HG03432 (cell line): ENCODE measurements around the gene SAPCD1.
A peak's percentile ranks its signal among the peaks of the same experiment; 100 is the strongest.

Source experiments
- ATAC-seq: cut with Tn5 transposase; IDR thresholded peaks from one replicate; pipeline ENCODE4 v1.9.1; 2021; ENCODE audit warnings: mild to moderate bottlenecking, moderate library complexity; ENCODE audit not compliant: unreplicated experiment

The SAPCD1 gene

GRCh38 chr6:31762356-31762755, at the start of gene SAPCD1:
Gene SAPCD1 (plus strand): TSS chr6:31762656. CDS start chr6:31763055, 399 bp downstream.
- ATAC-seq, result no peak

GRCh38 chr6:31713465-31713864, 49.0 kb upstream of the SAPCD1 start:
- ATAC-seq, result no peak

DNA sequence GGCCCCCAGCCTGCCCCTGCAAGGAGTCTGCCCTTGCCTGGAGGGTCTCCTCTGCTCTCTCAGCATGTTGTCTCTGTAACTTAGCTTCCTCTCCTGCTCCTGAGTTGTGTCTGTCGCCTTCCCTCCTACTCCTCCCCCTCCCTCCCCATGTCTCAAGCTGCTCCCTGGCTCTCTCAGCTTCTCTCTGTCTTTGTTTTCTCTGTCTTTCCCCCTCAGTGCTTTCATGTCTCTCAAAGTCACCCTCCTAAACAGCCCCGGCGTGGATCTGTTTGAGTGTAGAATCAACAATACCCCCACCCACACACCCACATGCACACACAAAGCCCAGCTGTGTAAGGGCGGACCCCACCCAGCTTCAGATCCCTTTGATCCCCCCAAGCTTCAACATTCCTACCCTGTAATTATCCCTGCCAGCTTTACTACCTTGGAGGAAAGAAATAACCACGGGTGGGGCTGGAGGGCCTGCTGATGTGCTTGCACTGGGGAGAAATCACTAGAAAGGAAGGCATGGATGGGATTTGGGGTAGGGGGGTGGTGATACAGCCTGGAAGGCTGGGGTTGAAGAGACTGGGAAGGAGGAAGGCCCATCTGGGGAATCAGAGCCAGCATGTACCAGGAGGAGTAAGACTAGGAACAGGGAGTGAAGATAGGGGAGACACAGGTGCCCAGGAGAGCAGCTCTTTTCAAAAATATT, 48.3 kb upstream of the SAPCD1 start:
- ATAC-seq, result no peak

DNA sequence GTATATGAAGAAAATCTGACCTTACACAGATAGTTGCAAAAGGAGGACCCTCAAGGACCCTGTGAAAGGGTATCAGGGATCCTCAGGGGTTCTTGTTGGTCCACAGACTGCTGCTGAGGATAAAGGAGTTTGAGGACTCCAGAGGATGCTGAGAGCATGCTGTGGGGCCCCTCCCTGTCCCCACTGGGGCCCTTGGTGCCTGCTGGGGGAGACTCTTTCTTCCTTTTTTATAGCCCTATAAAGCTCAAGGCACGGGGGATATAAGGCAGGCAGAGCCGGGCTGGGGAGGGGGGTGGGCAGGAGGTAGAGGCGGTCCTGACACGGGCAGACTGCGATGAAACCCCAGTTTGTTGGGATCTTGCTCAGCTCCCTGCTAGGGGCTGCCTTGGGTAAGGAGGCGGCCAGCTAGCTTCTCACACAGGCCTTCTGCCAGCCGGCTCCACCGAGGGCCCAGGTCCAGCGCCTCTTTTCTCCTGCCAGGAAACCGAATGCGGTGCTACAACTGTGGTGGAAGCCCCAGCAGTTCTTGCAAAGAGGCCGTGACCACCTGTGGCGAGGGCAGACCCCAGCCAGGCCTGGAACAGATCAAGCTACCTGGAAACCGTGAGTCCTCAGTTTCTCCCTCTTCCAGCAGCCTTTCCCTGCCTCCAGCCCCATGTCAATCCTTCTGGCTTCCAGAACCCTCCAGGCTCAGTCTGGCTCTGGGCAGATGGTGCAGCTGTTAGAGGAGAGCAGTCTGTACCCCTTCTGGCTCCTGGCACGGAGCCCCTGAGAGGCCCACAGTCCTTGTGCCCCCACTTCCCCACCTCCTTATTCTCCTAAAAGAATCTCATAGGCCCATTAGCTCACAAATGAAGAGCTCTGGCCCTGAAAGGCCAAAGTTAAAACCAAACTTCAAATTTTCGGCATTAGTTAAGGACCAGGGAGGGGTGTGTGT, 47.2 kb upstream of the SAPCD1 start, which contains the start of gene LY6G6D:
Gene LY6G6D, plus strand, starts transcription at position 327 of the 937 bp plus-strand sequence. Its CDS starts 8 bp downstream, at position 335.
- ATAC-seq, result no peak

DNA sequence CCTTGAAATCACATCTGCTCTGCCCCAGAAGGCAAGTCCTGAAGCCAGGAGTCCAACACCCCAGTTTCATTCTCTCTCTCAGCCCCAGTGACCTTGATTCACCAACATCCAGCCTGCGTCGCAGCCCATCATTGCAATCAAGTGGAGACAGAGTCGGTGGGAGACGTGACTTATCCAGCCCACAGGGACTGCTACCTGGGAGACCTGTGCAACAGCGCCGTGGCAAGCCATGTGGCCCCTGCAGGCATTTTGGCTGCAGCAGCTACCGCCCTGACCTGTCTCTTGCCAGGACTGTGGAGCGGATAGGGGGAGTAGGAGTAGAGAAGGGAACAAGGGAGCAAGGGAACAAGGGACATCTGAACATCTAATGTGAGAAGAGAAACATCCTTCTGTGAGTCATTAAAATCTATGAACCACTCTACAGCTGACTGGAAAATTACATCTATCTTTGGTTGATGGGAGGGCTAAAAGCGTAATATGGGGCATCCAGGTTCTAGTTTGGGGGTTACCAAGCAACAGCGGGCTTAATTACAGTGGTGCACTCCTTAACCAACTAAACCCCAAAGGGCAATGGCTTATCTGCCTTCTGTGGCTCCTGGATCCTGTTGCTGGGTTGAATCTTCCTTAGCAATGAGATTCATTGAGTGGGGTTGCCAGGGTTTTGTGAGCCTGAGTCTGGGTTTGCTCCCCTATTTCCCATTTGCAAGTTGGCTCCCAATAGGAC, 44.8 kb upstream of the SAPCD1 start:
- no peak for ATAC-seq

- no peak for ATAC-seq
Measured at GRCh38 chr6:31718265-31718664, 44.2 kb upstream of the SAPCD1 start.

DNA sequence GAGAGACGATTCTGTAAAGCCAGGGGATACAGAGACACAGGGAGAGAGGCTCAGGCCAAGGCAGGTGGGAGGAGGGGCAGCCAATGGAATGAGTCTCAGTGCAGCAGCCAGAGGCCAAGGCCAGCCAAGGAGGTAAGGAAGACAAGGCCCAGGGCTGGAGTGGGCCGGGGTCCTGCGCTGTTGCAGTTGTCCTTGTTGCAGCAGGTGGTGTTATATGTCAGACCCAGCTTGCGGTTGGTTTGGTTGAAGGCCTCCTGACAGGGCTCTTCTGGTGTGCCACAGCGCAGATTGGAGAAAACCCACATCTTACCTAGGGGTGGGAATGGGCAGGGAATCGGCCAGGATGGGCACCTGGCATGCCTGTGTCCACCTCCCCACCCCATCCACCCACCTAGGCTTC, 43.5 kb upstream of the SAPCD1 start:
- ATAC-seq, result no peak

DNA sequence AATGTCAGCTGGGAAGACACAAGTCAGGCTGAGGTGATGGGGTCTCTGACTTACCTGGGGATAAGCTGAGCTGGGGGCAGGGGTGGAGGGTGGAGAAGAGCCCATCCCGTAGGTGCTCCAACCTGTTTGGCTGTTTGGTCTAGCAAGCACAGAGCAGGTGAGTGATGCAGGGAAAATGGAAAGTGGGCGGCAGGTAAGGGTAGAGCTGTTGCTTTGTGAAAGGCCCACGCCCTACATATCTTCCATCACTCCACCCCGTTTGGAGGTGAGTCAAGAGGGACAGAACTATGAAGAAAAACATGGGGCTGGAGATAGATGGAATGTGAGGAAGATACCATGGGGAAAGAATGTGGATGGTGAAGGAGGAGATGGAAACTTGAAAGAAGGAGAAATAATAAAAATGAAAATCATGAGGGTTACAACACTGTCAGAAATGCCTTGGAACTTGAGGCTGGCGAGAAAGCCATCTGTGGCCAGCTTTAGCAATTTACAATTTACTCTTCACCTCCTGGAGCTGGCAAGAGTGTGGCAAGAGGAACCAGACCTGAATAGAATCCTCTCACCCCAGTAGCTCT, 42.2 kb upstream of the SAPCD1 start:
- ATAC-seq, result no peak

DNA sequence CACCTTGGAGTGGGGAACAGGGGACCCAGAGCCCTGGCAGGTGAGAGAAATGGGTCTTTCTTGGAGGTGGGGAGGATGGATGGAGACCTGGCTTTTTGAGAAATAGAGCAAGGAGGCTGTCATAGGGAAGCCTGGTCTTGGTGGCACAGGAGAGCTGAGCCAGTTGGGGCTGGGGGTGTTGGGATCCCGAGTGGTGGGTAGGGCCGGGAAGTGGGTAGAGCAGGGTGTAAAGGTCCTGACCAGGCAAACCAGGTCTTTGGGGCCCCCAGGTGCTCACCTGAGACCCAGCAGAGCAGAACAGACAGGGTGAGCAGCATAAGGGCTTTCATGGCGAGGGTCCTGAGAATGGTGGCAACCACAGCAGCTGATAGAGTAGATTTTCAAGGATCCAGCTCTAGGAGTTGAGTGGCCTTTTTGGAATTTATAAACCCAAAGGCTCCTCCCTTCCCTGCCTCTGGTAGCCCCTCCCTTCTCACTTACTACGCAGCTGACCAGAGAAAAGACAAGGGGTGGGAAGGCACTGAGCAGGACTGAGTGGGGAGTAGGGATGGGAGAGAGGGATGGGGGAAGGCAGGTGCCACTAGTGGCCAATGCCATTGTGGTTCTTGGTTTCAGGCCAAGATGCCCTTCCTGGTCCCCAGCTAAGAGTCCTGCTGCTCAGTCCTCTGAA, 41.0 kb upstream of the SAPCD1 start, which contains the start of gene LY6G6C:
Gene LY6G6C, minus strand, starts transcription at position 396 of the 670 bp plus-strand sequence. Its CDS starts 67 bp downstream, at position 329.
- ATAC-seq, result no peak

GRCh38 chr6:31722173-31722572, 40.3 kb upstream of the SAPCD1 start:
- no peak for ATAC-seq

- ATAC-seq, result no peak
Measured at GRCh38 chr6:31723245-31723979, 39.0 kb upstream of the SAPCD1 start, which contains the start of gene MPIG6B. Gene MPIG6B (plus strand): TSS chr6:31723373. CDS start chr6:31723384, 11 bp downstream.

GRCh38 chr6:31723980-31724691, 38.3 kb upstream of the SAPCD1 start:
- no peak for ATAC-seq

DNA sequence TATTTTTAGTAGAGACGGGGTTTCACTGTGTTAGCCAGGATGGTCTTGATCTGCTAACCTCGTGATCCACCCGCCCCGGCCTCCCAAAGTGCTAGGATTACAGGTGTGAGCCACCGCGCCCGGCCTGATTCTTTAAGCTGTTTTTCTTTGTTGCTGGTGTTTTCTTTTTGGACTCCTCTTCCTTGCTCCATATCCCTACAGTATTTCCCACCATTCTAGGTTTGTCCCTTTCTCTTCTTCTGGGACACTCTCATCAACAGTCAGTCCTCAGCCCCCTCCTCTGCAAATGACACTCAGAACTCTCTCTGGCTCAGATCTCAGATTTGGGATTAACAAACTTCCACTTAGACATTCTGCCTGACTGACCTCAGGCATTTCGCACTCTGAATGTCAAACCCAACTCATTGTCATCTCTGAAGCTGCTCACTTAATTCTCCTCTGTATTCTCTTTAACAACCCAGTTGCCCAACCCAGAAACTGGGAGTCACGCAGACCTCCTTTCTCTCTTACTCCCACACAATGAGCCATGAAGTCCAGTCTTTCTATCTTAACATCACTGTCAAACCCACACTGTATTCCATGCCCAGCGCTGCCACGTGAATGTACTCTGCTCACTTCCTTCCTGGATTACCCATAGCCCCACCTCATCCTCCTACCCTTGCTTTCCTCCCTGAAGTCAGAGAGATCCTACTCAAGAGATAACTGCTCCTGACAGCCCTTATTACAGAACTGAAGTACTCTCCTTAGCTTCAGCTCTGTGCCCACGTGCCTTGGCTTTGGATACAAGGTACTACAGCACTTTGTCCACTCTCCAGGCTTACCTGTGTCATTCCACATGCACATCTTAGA, 36.7 kb upstream of the SAPCD1 start:
- no peak for ATAC-seq

DNA sequence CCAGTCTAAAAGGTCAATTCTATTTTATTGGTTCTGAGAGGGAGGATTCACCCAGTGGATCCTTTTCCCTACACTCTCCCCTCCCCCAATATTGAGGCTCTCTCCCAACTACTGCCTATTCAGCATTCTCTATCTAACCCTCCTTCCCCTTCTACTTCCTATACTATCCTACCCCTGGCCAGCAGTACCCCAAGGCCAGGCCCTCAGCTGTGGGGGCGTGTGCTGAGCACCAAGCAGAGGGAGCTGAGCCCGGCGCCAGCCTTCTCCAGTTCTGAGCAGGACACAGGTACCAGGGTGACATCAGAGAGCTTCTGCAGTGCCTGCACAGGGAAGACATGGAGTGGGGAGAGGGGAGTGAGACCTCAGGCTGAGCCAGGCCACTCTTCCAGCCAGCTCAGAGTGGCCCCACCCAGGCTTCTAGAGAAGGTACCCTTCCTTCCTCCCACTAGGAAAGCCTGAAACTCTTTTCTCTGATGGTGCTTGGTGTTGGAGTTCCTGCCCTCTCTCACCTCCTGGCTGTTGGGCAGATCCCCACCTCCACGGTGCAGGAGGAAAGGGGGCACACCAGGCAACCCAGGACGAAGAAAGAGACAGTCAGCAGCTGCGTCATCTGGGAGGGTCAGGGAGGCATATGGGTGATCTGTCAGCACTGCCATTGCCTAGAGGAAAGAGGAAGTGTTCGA, 35.3 kb upstream of the SAPCD1 start:
- peak; percentile 47 for ATAC-seq

DNA sequence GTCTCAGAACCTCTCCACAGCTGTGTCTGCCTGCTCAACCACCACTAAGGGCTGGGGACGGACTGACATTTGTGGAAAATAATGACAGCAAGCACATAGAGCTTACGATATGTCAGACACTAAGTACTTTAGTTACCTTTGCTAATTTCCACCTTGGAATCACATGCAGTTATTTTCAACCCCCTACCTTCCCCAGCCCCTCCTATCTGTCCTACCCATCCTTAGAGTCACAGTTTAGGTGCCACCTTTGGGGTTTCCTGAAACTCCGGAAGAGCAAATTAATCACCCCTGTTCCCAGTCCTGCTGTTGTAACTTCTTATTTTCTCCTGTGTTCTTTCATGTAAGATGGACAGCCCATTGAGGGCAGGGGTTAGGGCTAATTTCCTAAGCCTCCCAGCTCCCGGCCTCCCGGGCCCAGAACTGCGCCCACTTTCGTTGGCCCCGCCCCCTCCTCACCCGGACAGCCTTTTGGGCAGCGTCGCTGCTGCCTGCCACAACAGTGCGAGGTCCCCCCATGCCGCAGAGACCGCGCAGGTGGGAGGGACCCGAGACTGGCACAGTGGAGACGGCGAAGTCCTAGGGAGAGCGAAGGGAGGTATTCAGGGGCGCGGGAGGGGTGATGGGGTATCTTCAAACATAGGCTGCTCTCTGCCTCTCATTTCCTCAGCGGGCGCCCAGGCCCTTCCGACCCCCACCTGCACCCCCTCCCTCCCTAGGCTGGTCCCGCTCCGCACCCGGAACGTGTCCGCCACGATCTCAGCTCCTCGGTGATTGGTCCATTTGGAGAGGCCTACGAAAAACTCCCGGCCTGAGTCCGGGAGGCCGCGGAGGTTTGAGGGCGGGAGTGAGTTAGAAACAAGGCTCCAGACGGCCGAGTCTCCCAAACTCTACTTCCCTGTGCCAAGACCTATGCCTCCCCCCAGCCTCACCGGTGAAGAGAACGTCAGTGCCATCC, 34.5 kb upstream of the SAPCD1 start:
- ATAC-seq, result no peak
